ENCODE results near the gene DDX19B. TPM values are rescaled to one million over a fixed set of nuclear protein-coding genes. Genes with fewer than 3 reads are reported as not detected.

DDX19B gene
- polyA plus RNA-seq, 1 donor (not counting 4 experiments of a cell fraction or from before 2014, with no cell fraction given), result 24.6 TPM

DNA sequence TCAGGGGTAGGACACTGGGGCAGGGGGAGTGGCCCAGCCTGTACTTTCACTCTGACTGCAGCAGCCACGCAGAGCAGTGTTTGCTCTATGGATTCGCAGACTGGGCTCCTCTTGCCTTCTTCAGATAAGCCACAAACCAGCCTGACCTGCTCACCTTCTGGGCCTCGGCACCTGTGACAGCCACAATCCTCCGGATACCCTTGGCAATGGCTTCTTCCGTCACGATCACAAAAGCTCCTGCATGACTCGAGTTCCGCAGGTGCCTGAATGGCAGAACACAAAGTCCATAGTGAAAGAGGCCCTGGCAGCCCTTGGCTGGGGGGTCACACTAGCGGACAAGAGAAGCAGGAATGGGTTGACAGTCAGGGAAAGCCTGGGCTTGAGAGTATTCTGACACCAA lies 43.4 kb upstream of the DDX19B start:
- dilution Hi-C loops (cut with MboI; ENCODE audit: extremely low pct_ligation_motif_present, low sequenced_read_pairs), result no loop called here
- H4K20me1 ChIP-seq (ENCODE audit: control insufficient read depth, extremely low read depth, insufficient read depth, low read length), result peaks cover 12% of the 10 kb centered on the region
- no peak for DNase-seq (ENCODE audit: low read depth, low spot score)

DNA sequence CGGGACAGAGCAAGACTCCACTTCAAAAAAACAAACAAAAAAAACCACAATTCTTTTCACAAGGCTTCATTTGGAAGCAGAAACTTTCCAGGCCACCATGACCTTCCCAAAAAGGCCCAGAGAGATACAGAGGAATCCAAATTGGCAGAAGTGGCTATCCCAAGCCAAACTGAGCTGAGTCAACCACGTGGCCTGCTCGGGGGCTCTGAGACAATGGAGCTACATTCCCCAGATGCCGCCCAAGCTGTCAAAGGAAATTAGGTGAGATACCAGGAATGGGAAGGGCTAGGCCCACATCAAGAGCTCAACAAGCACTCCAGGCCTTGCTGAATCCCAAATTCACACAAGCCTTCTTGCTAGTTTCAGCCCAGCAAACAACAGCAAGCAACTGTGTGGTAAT lies 41.6 kb upstream of the DDX19B start:
- Histone ChIP-seq H2AFZ (ENCODE audit: control insufficient read depth, low read length) (no peak overlapping the region), H3K27ac (ENCODE audit: control insufficient read depth, insufficient read depth, low read length) (no peak overlapping the region), H3K9ac (ENCODE audit: control insufficient read depth, extremely low read depth, insufficient read depth, low read length) (no peak overlapping the region), H3K27me3 (ENCODE audit: control insufficient read depth, extremely low read depth, insufficient read depth, low read length) (no peaks in the 10 kb centered on the region), H3K9me1 (ENCODE audit: control insufficient read depth, extremely low read depth, insufficient read depth, low read length) (peaks cover 2% of the 10 kb centered on the region), H3K9me3 (ENCODE audit: control insufficient read depth, low read depth, low read length) (no peaks in the 10 kb centered on the region), H4K20me1 (ENCODE audit: control insufficient read depth, extremely low read depth, insufficient read depth, low read length) (peaks cover 7% of the 10 kb centered on the region), H3K4me1 (ENCODE audit: control insufficient read depth, extremely low read depth, insufficient read depth, low read length) (no peaks in the 10 kb centered on the region), H3K4me2 (ENCODE audit: control insufficient read depth, extremely low read depth, insufficient read depth, low read depth, low read length) (no peak overlapping the region), H3K79me2 (ENCODE audit: control insufficient read depth, insufficient read depth, low read length) (no peaks in the 10 kb centered on the region), H3K4me3 (ENCODE audit: control insufficient read depth in 2 of 3, extremely low read depth in 1 of 3, insufficient read depth in 2 of 3, low read depth in 1 of 3, low read length in 3 of 3) (no peak overlapping the region), H3K36me3 (ENCODE audit: control insufficient read depth in 2 of 2, extremely low read depth in 1 of 2, insufficient read depth in 2 of 2, low read length in 2 of 2) (peaks cover 59 to 63% of the 10 kb centered on the region in 2 experiments)
- TF ChIP-seq, protein P1, sequence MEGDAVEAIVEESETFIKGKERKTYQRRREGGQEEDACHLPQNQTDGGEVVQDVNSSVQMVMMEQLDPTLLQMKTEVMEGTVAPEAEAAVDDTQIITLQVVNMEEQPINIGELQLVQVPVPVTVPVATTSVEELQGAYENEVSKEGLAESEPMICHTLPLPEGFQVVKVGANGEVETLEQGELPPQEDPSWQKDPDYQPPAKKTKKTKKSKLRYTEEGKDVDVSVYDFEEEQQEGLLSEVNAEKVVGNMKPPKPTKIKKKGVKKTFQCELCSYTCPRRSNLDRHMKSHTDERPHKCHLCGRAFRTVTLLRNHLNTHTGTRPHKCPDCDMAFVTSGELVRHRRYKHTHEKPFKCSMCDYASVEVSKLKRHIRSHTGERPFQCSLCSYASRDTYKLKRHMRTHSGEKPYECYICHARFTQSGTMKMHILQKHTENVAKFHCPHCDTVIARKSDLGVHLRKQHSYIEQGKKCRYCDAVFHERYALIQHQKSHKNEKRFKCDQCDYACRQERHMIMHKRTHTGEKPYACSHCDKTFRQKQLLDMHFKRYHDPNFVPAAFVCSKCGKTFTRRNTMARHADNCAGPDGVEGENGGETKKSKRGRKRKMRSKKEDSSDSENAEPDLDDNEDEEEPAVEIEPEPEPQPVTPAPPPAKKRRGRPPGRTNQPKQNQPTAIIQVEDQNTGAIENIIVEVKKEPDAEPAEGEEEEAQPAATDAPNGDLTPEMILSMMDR (optimal IDR thresholded peaks at IDR 0.05 in 1 of 3, IDR thresholded peaks at IDR 0.05 in 1 of 3, conservative IDR thresholded peaks at IDR 0.05 in 1 of 3; ENCODE audit: extremely low read depth in 1 of 3, insufficient read depth in 2 of 3, low read length in 3 of 3), result no peak
- no peak for TF ChIP-seq EZH2 (IDR thresholded peaks at IDR 0.05; ENCODE audit: low read length)
- no peak for DNase-seq (ENCODE audit: low read depth, low spot score)
- dilution Hi-C loops (cut with MboI; ENCODE audit: extremely low pct_ligation_motif_present, low sequenced_read_pairs), result no loop called here
- no peak for FAIRE-seq

More for the DNA sequence above, 43.4 kb upstream of the DDX19B start:
- H3K4me3 ChIP-seq (ENCODE audit: control insufficient read depth in 2 of 3, extremely low read depth in 1 of 3, insufficient read depth in 2 of 3, low read depth in 1 of 3, low read length in 3 of 3), result no peak overlapping the region
- no peak overlapping the region for H3K9ac ChIP-seq (ENCODE audit: control insufficient read depth, extremely low read depth, insufficient read depth, low read length)
- no peak overlapping the region for H2AFZ ChIP-seq (ENCODE audit: control insufficient read depth, low read length)
- peaks cover 54 to 57% of the 10 kb centered on the region in 2 experiments for H3K36me3 ChIP-seq (ENCODE audit: control insufficient read depth in 2 of 2, extremely low read depth in 1 of 2, insufficient read depth in 2 of 2, low read length in 2 of 2)
- H3K4me1 ChIP-seq (ENCODE audit: control insufficient read depth, extremely low read depth, insufficient read depth, low read length), result no peaks in the 10 kb centered on the region
- no peak overlapping the region for H3K4me2 ChIP-seq (ENCODE audit: control insufficient read depth, extremely low read depth, insufficient read depth, low read depth, low read length)
- no peaks in the 10 kb centered on the region for H3K9me3 ChIP-seq (ENCODE audit: control insufficient read depth, low read depth, low read length)
- peaks cover 7% of the 10 kb centered on the region for H3K79me2 ChIP-seq (ENCODE audit: control insufficient read depth, insufficient read depth, low read length)
- no peak overlapping the region for H3K27ac ChIP-seq (ENCODE audit: control insufficient read depth, insufficient read depth, low read length)
- H3K9me1 ChIP-seq (ENCODE audit: control insufficient read depth, extremely low read depth, insufficient read depth, low read length), result peaks cover 2% of the 10 kb centered on the region
- TF ChIP-seq EZH2 (IDR thresholded peaks at IDR 0.05; ENCODE audit: low read length), result no peak
- TF ChIP-seq, protein P1 (optimal IDR thresholded peaks at IDR 0.05 in 1 of 3, IDR thresholded peaks at IDR 0.05 in 1 of 3, conservative IDR thresholded peaks at IDR 0.05 in 1 of 3; ENCODE audit: extremely low read depth in 1 of 3, insufficient read depth in 2 of 3, low read length in 3 of 3), result no peak
- FAIRE-seq, result no peak
- no peaks in the 10 kb centered on the region for H3K27me3 ChIP-seq (ENCODE audit: control insufficient read depth, extremely low read depth, insufficient read depth, low read length)
